NCI-H2171 (cell line): ENCODE measurements around the gene RBM19.

ENCODE experiments used
- DNase-seq: peaks from one replicate; lab custom pipeline; 2025; lab: John Stamatoyannopoulos, UW

RBM19 gene

DNA sequence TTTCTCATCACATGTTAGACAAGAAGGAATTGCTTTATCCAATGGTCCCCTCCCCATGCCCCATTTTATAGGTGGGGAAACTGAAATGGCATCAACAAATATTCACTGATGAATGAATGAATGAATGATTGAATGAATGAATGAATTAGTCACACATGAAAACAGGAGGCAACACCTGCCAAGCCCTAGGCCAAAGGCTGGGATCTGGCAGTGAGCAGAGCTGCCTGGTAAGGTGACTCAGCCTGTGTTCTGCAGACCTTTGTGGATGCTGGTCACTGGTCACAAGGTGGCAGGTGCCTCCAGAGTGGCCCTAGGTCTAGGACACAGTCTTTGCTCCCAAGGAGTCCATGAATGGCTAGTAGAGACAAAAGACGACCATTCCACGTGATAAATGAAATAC, 188.4 kb downstream of the RBM19 start:
- DNase-seq, result no peak

DNA sequence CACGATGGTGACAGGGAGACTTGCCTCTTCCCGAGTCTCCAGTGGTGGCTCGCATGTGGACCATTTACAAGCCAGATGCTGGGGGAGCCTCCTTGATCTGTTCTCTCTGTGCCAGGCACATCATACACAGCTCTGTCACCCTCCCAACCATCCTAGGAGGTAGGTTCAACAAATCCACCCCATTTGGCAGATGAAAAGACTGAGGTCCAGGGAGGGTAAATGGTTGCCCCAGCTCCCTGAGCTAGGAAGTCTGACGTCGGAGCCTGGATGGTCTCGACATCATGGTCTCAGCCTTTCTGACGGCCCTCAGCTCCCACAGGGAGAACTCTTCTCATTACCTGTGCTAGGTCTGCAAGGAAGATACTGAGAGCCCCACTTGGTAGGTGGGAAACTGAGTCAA, 189.6 kb downstream of the RBM19 start:
- DNase-seq, result no peak

DNA sequence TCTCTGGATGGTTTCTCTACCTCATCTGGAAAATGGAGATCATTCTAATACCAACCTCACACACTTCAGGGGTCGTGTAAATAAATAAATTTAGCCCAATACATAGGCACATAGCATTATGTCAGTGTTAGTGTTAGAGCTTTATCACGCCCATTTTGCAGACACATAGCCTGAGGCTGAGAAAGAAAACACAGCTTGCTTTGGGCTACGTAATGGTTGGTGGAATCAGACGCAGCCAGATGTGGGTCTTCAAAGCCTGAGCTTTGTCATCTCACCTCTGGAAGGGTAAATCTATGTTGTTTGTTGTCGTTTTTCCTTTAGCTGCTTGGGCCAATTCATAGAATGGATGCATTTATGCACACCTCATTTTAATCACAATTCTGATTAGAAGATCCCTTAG, 191.6 kb downstream of the RBM19 start:
- DNase-seq, result no peak

DNA sequence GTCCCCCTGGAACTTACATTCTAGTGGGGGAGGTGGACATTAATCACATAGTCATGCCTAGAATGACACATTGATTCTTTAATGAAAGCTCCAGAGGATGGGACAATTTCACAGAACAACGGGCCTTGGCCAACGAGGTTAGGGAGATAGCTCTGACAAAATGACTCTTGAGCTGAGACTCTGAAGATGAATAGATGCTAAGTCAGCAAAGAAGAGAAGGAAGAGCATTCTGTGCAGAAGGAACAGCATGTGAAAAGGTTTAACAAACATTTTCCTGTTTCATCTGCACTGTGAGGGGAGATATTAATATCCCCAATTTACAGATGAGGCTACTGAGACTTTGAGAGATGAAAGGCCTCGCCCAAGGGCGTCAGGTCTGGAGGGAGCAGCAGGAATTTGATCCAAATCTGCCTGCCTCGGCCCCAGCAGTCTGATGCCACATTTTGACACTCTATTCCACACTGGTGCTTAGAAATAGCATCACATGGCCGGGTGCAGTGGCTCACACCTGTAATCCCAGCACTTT, 193.6 kb downstream of the RBM19 start:
- DNase-seq, result no peak

DNA sequence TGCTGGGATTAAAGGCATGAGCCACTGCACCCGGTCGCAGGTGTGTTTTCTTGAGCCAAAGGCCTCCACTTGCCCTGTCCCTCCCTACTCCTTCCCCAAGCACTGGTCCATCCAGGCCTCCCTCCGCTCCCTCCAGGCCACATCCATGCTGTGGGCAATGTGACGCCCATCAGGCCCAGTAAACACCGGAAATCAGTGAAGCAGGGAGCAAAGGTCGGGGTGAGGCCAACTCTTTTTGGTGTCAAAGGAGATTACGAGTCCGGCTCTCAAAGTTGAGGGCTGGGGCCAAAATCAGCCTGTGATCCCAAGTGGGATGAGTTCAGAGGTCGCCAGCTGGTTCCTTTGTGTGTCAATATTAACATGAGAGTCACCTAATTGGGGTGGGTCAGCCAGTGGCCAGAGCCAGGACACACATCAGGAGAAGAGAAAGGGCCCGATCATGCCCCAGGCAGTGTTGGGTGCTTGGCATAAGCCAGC, 195.7 kb downstream of the RBM19 start:
- no peak for DNase-seq

DNA sequence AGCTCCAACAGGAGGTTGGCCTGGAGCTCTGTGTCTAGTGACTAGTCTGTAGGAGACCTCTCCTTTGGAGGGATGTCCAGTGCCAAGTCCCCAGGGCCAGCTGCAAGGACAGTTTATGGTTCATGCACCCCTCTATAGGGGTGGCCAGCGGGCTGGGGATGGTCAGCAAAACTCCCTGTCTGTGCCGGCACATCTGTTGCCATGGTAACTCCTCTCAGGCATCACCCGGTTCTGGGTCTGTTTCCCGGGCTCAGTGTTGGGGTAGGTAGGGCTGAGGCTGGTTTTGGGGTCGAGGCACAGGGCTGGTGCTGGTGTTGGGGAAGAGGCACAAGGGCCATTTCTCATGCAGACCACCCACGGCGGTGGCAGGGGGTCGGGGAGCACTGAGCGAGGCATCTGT, 196.8 kb downstream of the RBM19 start:
- DNase-seq, result no peak

DNA sequence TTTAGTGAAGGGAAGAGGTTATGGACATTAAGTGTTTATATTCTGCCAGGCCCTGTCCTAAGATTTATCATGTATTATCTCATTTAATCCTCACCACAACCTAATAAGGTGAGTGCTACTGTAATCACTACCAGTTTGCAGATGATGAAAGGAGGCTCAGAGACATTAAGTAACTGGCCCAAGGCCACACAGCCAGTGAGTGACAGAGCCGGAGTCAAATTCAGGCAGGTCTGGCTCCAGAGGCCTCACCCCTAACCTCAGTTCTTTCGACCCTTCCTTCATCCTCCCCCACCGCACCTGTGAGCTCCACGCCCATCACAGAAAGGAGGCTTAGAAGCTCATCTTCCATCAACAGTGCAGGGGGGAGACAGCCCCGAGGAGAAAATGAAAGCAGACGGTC, 197.3 kb downstream of the RBM19 start:
- DNase-seq, result no peak

DNA sequence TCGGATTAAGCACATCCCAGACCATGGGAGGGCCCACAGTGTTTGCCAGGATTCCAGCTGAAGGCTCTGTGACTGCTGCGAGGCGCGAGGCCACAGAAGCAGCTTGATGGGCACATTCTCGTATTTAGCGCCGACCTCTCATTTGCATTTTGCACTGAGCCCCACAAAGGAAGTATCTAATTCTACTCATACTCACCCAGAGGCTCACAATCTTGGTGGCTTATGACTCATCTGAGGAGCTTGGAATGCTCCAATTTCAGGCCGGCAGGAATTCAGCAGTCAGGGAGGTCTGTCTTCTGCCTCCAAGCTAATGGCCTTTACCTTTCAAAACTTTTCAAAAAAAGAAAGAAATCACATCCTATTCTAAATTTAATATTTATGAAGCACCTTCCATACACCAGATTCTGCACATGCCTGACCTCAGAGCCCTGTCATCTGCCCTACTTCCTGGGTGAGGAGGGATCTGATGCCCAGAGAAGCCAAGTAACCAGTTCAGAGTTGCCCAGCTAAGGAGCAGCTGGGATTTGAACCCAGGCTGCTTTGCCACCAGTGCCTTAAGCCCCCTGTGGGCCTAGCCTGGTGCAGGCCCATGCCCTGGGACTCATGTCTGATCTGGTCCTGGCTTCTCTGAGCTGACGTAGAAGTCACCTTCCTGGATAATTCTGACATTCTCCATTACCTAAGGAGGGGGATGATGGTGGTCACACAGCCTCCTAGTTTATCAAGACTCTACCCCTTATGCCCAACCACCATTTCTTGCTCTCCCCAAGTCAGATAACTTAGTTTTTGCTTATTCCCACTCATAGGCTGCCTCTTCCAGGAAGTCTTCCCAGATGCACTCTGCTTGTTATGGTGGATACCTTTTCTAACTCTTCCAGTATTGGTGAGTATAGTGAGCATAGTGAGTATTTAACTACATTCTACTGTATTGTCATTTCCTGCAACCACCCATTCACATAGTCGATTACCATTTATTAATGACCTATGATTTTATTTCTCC, 198.9 kb downstream of the RBM19 start:
- no peak for DNase-seq
